Neural cell (in vitro differentiated cells): ENCODE data around the gene PLEKHG5. TPM values are rescaled to one million over a fixed set of nuclear protein-coding genes. Genes with fewer than 3 reads are reported as not detected.

Source experiments
- H2AFZ ChIP-seq: fragments of 200-600, 300-800 bp; sonication (generic), shearing (Covaris generic); 2 replicates; pipeline ENCODE4 v1.6.0; 2014; ENCODE audit warnings: low read depth, mild to moderate bottlenecking, antibody characterized with exemption, low read length, moderate library complexity
- H3F3A ChIP-seq: fragments of 200-600 bp; shearing (Covaris generic); 2 replicates; pipeline ENCODE4 v1.6.1; 2016; ENCODE audit warnings: mild to moderate bottlenecking, moderate library complexity, mixed read lengths, antibody characterized with exemption, low read length; ENCODE audit not compliant: insufficient read depth, poor library complexity, severe bottlenecking
- H3K27ac ChIP-seq: fragments of 200-600, 300-800 bp; sonication (generic), shearing (Covaris generic); 2 replicates; pipeline ENCODE4 v1.5.1; 2014; ENCODE audit warnings: mild to moderate bottlenecking, low read length, moderate library complexity
- H3K27me3 ChIP-seq: fragments of 300-800, 200-600 bp; sonication (generic), shearing (Covaris generic); 2 replicates; pipeline ENCODE4 v1.6.0; 2014; ENCODE audit warnings: mild to moderate bottlenecking, low read depth, low read length, moderate library complexity; ENCODE audit not compliant: insufficient read depth
- H3K36me3 ChIP-seq: fragments of 300-800, 200-600 bp; sonication (generic), shearing (Covaris generic); 2 replicates; pipeline ENCODE4 v1.5.1; 2014; ENCODE audit warnings: mild to moderate bottlenecking, antibody characterized with exemption, low read length, moderate library complexity; ENCODE audit not compliant: insufficient read depth
- H3K4me2 ChIP-seq: fragments of 300-800, 200-600 bp; sonication (generic), shearing (Covaris generic); 2 replicates; pipeline ENCODE4 v1.6.0; 2014; ENCODE audit warnings: mild to moderate bottlenecking, low read length
- H3K4me3 ChIP-seq: fragments of 300-800, 200-600 bp; sonication (generic), shearing (Covaris generic); 2 replicates; pipeline ENCODE4 v1.5.1; 2014; ENCODE audit warnings: mild to moderate bottlenecking, low read length, moderate library complexity
- H3K79me2 ChIP-seq: fragments of 200-600 bp; shearing (Covaris generic); replicated peaks from 2 replicates; pipeline ENCODE4 v1.6.0; 2014; ENCODE audit warnings: mild to moderate bottlenecking, low read length, moderate library complexity; ENCODE audit not compliant: insufficient read depth
- H3K9ac ChIP-seq: fragments of 300-800, 200-600 bp; sonication (generic), shearing (Covaris generic); 2 replicates; pipeline ENCODE4 v1.6.1; 2016; ENCODE audit warnings: mild to moderate bottlenecking, low read length, mixed read lengths
- H3K9me2 ChIP-seq: fragments of 200-600 bp; shearing (Covaris generic); 2 replicates; pipeline ENCODE4 v1.6.1; 2016; ENCODE audit warnings: mild to moderate bottlenecking, low read length, mixed read lengths; ENCODE audit not compliant: insufficient read depth
- H3K9me3 ChIP-seq: fragments of 200-600, 300-800 bp; sonication (generic), shearing (Covaris generic); 2 replicates; pipeline ENCODE4 v1.6.1; 2016; ENCODE audit warnings: mild to moderate bottlenecking, mixed run types, low read length, moderate library complexity, mixed read lengths
- H4K20me1 ChIP-seq: fragments of 200-600 bp; shearing (Covaris generic); 2 replicates; pipeline ENCODE4 v1.6.1; 2016; ENCODE audit warnings: mild to moderate bottlenecking, mixed run types; ENCODE audit not compliant: insufficient read depth
- EP300 ChIP-seq: fragments of 450-650 bp; conservative IDR thresholded peaks from 2 replicates; pipeline ENCODE4 v1.6.1; 2014; ENCODE audit warnings: antibody characterized with exemption, mild to moderate bottlenecking, moderate library complexity; ENCODE audit not compliant: poor library complexity, severe bottlenecking
- EZH2 ChIP-seq: fragments of 200-600, 300-800 bp; shearing (Covaris generic), sonication (generic); IDR thresholded peaks from 2 replicates; pipeline ENCODE4 v1.6.1; 2014; ENCODE audit warnings: antibody characterized with exemption, low read length, borderline replicate concordance, mild to moderate bottlenecking; ENCODE audit not compliant: insufficient read depth, poor library complexity, severe bottlenecking
- MXI1 ChIP-seq: fragments of 450-650 bp; conservative IDR thresholded peaks from 2 replicates; pipeline ENCODE4 v1.6.1; 2014; ENCODE audit warnings: antibody characterized with exemption, mild to moderate bottlenecking; ENCODE audit not compliant: poor library complexity, severe bottlenecking
- POLR2AphosphoS5 ChIP-seq: IDR thresholded peaks from 2 replicates; pipeline ENCODE4 v1.6.1; 2012
- RAD21 ChIP-seq: fragments of 450-650 bp; conservative IDR thresholded peaks from 2 replicates; pipeline ENCODE4 v1.6.1; 2014; ENCODE audit warnings: antibody characterized with exemption, mild to moderate bottlenecking, moderate library complexity
- SMC3 ChIP-seq: fragments of 450-650 bp; conservative IDR thresholded peaks from 2 replicates; pipeline ENCODE4 v1.6.1; 2014; ENCODE audit warnings: antibody characterized with exemption, mild to moderate bottlenecking, moderate library complexity; ENCODE audit not compliant: poor library complexity
- TAF1 ChIP-seq: IDR thresholded peaks from 2 replicates; pipeline ENCODE4 v1.6.1; 2012; ENCODE audit warnings: low read depth
- polyA plus RNA-seq: library from polyadenylated mRNA; depleted of rRNA; stranded (reverse); fragments of >200 nt; gene quantifications from 2 replicates; pipeline ENCODE4 v1.2.3, GENCODE V29; 2014
- TF ChIP-seq, protein P1 (sequence below): fragments of 450-650 bp; IDR thresholded peaks from 2 replicates; pipeline ENCODE4 v1.5.1; 2014; ENCODE audit warnings: antibody characterized with exemption, mild to moderate bottlenecking, moderate library complexity; ENCODE audit not compliant: poor library complexity, severe bottlenecking
- TF ChIP-seq, protein P2 (sequence below): IDR thresholded peaks from 2 replicates; pipeline ENCODE4 v1.6.1; 2012; ENCODE audit warnings: borderline replicate concordance

The PLEKHG5 gene
- polyA plus RNA-seq, 1 donor from 2014 or later, result 24.0 TPM

DNA sequence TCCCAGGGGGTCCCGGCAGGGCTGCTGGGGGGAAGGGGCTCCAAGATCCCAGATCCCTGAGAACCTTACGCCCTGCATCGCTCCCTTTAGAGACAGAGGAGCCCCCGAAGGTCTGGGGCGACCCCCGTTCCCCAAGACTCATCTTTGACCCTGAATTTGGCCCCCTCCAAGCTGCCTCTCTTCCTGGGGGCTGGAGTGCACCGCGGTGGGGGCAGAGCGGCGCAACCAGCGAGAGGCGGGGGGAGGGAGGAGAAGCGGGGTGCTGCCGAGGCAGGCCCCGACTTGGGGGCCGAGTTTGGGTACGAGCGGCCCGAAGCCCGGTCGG, 5.4 kb upstream of the PLEKHG5 start:
- H3K9me2 ChIP-seq, result no peaks in the 10 kb centered on the region
- H3K4me2 ChIP-seq, result peak overlapping the region; percentile 70
- no peaks in the 10 kb centered on the region for H3K27me3 ChIP-seq
- H3K36me3 ChIP-seq, result no peaks in the 10 kb centered on the region
- no peak overlapping the region for H2AFZ ChIP-seq
- no peaks in the 10 kb centered on the region for H3K79me2 ChIP-seq
- H4K20me1 ChIP-seq, result no peaks in the 10 kb centered on the region
- H3K9ac ChIP-seq, result peak overlapping the region; percentile 70
- no peaks in the 10 kb centered on the region for H3F3A ChIP-seq
- no peak overlapping the region for H3K27ac ChIP-seq
- H3K4me3 ChIP-seq, result peak overlapping the region; percentile 77
- peak; percentile 2 for TF ChIP-seq POLR2AphosphoS5
- TF ChIP-seq, protein P1, sequence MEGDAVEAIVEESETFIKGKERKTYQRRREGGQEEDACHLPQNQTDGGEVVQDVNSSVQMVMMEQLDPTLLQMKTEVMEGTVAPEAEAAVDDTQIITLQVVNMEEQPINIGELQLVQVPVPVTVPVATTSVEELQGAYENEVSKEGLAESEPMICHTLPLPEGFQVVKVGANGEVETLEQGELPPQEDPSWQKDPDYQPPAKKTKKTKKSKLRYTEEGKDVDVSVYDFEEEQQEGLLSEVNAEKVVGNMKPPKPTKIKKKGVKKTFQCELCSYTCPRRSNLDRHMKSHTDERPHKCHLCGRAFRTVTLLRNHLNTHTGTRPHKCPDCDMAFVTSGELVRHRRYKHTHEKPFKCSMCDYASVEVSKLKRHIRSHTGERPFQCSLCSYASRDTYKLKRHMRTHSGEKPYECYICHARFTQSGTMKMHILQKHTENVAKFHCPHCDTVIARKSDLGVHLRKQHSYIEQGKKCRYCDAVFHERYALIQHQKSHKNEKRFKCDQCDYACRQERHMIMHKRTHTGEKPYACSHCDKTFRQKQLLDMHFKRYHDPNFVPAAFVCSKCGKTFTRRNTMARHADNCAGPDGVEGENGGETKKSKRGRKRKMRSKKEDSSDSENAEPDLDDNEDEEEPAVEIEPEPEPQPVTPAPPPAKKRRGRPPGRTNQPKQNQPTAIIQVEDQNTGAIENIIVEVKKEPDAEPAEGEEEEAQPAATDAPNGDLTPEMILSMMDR, result no peak
- H3K9me3 ChIP-seq, result no peaks in the 10 kb centered on the region

DNA sequence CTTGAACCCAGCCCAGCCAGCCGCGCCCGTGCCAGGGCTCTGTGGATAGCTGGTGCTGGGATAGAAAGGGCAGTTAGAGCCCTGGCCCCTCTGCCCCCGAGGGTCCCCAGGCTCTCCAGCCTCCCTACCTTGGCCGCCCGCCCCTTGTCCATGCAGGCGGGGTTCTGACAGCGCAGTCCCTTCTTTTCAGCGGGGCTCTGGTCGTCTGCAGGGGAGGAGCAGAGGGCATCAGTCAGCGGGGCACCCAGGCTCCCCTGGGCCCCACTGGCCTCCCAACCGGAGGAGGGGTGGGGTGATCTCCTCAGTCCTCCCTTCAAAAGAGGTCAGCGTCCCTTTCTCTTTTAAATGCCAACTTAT, 4.9 kb upstream of the PLEKHG5 start:
- H3K27me3 ChIP-seq, result no peaks in the 10 kb centered on the region
- no peak overlapping the region for H3K27ac ChIP-seq
- H3K79me2 ChIP-seq, result no peaks in the 10 kb centered on the region
- no peaks in the 10 kb centered on the region for H4K20me1 ChIP-seq
- H3K4me3 ChIP-seq, result peak overlapping the region; percentile 77
- H3K9me3 ChIP-seq, result no peaks in the 10 kb centered on the region
- no peaks in the 10 kb centered on the region for H3K36me3 ChIP-seq
- no peaks in the 10 kb centered on the region for H3F3A ChIP-seq
- no peak for TF ChIP-seq EZH2
- TF ChIP-seq MXI1, result no peak
- no peak for TF ChIP-seq SMC3
- no peak for TF ChIP-seq POLR2AphosphoS5
- TF ChIP-seq RAD21, result no peak
- TF ChIP-seq, protein P2, sequence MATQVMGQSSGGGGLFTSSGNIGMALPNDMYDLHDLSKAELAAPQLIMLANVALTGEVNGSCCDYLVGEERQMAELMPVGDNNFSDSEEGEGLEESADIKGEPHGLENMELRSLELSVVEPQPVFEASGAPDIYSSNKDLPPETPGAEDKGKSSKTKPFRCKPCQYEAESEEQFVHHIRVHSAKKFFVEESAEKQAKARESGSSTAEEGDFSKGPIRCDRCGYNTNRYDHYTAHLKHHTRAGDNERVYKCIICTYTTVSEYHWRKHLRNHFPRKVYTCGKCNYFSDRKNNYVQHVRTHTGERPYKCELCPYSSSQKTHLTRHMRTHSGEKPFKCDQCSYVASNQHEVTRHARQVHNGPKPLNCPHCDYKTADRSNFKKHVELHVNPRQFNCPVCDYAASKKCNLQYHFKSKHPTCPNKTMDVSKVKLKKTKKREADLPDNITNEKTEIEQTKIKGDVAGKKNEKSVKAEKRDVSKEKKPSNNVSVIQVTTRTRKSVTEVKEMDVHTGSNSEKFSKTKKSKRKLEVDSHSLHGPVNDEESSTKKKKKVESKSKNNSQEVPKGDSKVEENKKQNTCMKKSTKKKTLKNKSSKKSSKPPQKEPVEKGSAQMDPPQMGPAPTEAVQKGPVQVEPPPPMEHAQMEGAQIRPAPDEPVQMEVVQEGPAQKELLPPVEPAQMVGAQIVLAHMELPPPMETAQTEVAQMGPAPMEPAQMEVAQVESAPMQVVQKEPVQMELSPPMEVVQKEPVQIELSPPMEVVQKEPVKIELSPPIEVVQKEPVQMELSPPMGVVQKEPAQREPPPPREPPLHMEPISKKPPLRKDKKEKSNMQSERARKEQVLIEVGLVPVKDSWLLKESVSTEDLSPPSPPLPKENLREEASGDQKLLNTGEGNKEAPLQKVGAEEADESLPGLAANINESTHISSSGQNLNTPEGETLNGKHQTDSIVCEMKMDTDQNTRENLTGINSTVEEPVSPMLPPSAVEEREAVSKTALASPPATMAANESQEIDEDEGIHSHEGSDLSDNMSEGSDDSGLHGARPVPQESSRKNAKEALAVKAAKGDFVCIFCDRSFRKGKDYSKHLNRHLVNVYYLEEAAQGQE, result no peak
- no peak for TF ChIP-seq EP300
- TF ChIP-seq, protein P1, result no peak
- TF ChIP-seq TAF1, result no peak
- peak overlapping the region; percentile 70 for H3K4me2 ChIP-seq
- no peaks in the 10 kb centered on the region for H3K9me2 ChIP-seq
- H3K9ac ChIP-seq, result peak overlapping the region; percentile 70
- no peak overlapping the region for H2AFZ ChIP-seq
